HG03520 (cell line): ENCODE data around the gene LINGO4.

Experiments used
- ATAC-seq: cut with Tn5 transposase; IDR thresholded peaks from one replicate; pipeline ENCODE4 v1.9.1; 2021; ENCODE audit warnings: mild to moderate bottlenecking, moderate library complexity; ENCODE audit not compliant: unreplicated experiment

LINGO4 gene

DNA sequence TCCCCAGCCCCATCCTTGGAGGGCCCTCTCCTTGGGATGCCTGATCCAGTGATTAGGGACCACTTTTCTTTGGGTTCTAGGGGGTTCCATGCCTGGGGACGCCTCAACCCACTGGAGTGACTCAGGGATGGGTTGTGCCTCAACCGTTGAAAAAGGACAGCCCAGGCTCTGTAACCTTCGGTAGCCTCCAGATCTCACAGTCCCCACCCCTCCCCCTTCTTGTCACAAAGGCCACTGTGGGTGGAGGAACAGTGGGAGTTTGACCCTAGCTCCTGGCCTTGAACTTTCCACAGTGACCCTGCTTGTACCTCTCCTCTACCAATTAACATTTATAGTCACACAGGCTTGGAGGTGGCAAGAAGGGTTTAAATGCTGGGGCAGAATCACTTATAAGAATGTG is 29.0 kb upstream of the LINGO4 start:
- no peak for ATAC-seq

GRCh38 chr1:151833172-151833900 is 28.1 kb upstream of the LINGO4 start:
- no peak for ATAC-seq

DNA sequence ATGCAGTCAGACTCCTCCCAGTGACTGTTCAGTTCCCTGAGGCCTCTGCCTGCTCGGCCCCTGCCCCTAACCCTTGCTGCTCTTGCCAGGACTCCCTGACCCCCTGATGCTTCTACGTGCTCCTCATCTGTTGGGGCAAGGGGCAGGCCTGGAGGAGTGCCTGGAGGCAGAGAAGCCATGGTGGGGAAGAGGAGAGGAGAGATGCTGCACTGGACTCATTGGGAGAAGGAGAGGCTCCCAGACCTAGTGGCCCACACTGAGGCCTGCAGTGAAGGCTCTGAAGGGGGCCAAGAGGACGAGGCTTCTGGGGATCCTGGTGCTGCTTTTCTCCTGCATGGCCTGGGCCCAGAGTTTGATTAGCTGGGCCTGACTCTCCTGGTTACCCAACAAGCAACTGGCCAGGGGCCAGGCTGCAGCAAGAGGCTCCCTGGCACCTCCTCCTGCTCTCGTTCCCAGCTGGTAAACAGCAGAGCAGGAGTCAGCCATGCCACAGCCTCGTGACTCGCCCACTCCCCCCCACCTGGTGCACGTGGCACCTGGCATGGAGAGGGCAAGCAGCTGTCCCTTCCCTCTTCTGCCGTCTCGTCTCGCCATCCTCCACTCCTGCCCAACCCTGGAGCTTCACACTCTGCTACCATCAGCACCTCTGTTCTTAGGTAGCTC is 27.2 kb upstream of the LINGO4 start:
- no peak for ATAC-seq

- no peak for ATAC-seq
Observed at GRCh38 chr1:151831605-151832004, 26.4 kb upstream of the LINGO4 start, which contains the start of gene RORC. TSS of gene RORC (minus strand) at chr1:151831802. CDS start at chr1:151831764, 38 bp downstream.

- no peak for ATAC-seq
Observed at GRCh38 chr1:151831256-151831591, 26.0 kb upstream of the LINGO4 start.

DNA sequence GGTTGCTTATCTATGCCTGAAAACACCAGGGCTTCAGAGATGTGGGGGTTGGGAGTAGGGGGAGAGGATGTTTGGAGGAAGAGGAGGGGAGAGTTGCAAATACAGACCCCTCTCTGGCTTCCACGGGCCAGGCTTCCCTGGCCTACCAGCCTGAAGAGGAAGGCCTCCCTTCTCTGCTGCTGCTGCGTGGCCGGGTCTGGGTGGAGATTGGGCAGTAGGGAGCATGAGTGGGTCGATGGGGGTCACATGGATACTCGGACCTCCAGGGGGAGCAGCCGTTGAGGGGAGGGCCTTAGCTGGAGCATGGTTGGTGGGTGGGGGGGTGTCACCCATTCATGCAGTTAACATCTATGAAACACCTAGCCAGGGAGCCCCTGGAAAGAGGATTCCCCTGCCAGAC is 24.8 kb upstream of the LINGO4 start:
- no peak for ATAC-seq

DNA sequence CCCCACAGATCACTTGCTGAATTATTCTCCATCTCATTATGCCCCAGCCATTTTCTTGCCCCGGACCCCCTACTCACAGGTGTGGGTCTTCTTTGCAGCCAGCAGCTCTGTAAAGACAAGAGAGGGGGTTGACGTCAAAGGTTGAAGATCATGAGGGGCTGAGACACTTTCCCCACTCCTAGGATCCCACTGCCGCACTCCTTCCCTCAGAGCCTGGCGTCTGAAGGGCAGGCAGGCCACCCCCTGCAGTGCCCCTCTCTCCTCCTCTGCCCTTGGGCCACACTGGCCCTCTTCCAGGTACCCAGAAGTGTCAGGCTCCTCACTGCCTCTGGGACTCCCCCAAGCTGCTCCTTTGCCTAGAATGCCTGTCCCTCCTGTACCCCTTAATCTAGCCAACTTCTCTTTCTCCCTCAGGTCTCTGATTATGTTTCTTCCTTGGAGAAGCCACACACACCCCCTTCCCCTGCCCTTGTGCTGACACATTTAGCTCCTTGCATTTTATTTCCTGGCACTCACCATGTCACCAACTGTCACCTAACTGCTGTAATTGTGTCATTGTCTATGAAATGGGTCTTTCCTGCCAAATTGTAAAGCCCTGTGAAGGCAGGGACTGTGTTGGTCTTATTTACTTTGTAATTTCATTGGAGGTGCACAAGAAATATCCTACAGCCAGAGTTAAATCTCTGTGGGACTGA is 24.3 kb upstream of the LINGO4 start:
- ATAC-seq, result no peak

DNA sequence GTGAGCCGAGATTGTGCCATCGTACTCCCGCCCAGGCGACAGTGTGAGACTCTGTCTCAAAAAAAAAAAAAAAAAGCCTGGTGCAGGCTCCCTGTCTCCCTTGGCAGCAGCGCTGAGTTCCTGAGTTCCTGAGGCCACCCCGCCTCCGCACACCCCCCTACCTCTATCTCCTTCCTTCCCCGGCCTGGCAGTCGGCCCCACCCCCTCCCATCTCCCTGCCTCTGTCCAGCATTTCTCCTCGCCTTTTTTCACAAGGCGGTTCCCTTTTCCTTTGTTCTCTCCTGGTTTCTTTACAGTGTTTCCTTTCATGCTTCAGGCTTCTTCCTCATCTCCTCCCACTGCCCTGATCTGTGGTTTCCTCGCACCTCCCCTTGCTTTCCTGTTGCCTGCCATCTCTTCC is 23.7 kb upstream of the LINGO4 start:
- no peak for ATAC-seq

- ATAC-seq, result no peak
Observed at GRCh38 chr1:151827853-151828252, 22.6 kb upstream of the LINGO4 start.

- no peak for ATAC-seq
Observed at GRCh38 chr1:151825751-151826660, 20.8 kb upstream of the LINGO4 start.

DNA sequence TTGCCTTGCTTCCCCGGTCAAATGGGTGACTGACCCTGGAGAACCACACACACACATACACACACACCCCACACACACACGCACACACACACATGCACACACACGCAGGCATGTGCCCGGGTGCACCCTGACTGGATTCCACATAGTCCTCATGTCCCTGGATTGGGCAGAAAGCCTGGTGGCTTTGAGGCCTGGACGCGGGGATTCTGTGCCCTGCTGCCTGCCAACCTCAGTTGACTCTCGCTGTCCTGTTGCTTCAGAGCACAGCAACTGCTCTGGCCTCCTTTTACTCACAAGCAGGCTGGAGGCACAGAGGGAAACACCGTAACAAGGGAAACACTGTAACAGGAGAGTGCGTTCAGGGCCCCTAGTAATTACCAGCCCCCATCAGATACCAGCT is 20.0 kb upstream of the LINGO4 start:
- no peak for ATAC-seq

DNA sequence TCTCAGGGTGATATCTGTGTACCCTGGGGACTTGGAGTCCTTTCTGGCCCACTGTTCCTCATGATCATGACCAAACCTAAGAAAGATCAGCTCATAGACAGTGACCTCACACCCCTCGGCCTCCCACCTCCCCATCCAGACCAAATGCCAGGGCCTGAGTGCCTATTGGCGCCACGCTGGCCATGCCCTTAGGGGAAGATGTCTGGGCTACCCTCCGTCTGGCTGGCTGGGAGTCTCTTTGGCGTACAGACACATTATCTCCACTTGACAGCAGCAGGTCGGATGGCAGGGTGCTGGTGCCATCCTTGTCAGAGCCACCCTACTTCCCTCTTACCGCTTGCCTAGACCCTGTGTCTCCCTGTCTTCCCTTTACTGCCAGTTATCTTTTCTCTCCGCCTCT is 18.0 kb upstream of the LINGO4 start:
- ATAC-seq, result no peak

GRCh38 chr1:151822404-151822803 is 17.2 kb upstream of the LINGO4 start:
- no peak for ATAC-seq

DNA sequence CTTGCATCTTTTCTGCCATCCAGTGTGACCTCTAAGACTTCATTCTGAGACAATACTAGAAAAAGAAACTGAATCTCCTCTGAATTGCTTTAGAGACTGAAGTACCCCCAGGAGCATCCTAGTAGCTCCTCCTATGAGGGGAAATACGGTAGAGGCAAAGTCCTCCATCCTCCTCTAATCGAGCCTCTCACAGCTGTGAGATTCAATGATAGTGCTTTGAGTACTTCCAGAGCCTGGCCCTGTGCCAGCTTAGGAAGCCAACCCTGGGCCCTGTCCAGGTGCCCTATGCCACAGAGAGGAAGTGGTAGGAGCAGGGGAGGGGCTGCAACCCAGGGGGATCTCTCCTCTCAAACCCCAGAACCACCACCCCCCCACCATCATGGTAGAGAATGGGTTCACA is 15.7 kb upstream of the LINGO4 start:
- ATAC-seq, result no peak

- ATAC-seq, result no peak
Observed at GRCh38 chr1:151819976-151820623, 14.9 kb upstream of the LINGO4 start.

DNA sequence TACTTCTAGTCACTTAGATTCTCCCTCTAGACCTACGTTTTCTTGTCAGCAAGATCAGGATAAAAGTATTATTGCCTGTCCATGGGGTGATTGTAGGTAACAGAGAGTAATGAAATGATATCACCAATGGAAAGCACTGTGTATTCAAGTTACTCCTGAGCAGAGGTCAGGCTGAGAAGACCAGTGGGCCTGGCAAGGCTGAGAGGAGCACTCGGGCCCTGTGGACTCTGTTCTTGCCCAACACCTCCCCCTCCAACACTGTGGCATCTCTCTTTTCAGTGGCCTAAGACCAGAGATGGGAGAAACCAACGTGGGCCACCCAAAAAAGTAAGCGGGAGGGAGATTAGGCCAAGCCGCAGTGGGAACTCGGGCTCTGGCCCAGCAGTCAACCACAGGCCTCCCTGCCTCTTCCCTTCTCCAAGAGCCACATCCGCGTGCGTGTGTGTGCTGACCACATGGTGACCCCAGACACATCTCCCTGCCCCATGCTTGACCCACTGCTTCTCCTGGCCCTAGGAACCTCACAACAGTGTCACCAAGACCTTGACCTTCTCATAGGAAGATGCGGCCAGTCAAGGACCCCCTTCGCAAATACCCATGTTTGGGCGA is 14.1 kb upstream of the LINGO4 start:
- ATAC-seq, result no peak

GRCh38 chr1:151817353-151817730 is 12.1 kb upstream of the LINGO4 start:
- no peak for ATAC-seq

- ATAC-seq, result no peak
Observed at GRCh38 chr1:151816548-151817352, 11.5 kb upstream of the LINGO4 start.

DNA sequence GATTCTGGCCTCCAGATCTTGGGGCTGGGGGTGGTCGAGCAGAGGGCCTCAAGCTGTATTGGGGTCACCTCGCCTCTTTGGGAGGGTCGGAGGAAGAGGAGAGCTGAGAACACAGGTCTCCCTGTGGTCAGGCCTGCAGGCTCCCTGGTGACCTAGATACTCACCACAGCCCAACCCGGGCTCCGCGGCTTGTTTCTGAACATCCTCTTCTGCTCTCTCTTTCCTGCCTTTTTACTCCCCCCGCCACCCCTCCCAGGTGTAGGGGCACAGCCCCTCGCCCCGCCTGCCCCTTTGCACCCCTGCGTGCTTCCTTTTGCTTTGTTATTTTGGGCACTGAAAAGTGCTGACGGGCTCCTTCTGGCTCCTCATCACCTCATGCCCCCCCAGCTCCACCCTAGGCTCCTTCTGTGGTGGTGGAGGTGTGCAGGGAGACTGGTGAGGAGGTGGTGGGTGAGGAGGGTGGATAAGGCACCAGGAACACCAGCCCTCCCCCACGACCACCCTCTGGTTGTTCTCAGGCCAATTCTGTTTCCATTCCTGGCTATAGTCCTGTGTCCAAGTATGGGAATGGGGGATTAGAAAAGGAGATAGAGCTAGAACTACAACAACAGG is 10.6 kb upstream of the LINGO4 start:
- no peak for ATAC-seq
